HepG2 (cell line): Measurements from ENCODE around the gene CLIP2. TPM values are rescaled to one million over a fixed set of nuclear protein-coding genes. Genes with fewer than 3 reads are reported as not detected.
A peak's percentile ranks its signal among the peaks of the same experiment; 100 is the strongest.

ENCODE experiments used
- ATF3 ChIP-seq: sonication (generic); formaldehyde crosslinking; IDR thresholded peaks from 2 replicates; pipeline ENCODE4 v1.4.0; 2020; ENCODE audit warnings: missing genetic modification reagents
- BCL6 ChIP-seq: IDR thresholded peaks from 2 replicates; pipeline ENCODE4 v1.6.1; 2016; ENCODE audit warnings: missing genetic modification reagents, missing compliant biosample characterization
- BRD4 ChIP-seq: sonication (generic); formaldehyde crosslinking; IDR thresholded peaks from 2 replicates; pipeline ENCODE4 v1.4.0; 2020; ENCODE audit warnings: missing genetic modification reagents
- CREM ChIP-seq, 2 experiments: sonication (generic) in 1 of 2; formaldehyde crosslinking in 1 of 2; IDR thresholded peaks; 2 replicates each; pipeline versions ENCODE4 v1.4.0 to v1.6.1; 2016 to 2020; ENCODE audit warnings: antibody characterized with exemption in 1 of 2, mild to moderate bottlenecking in 1 of 2, missing genetic modification reagents in 1 of 2
- FOXK1 ChIP-seq: sonication (generic); formaldehyde crosslinking; IDR thresholded peaks from 2 replicates; pipeline ENCODE4 v1.4.0; 2020; ENCODE audit warnings: low read depth, missing genetic modification reagents, borderline replicate concordance
- GATAD1 ChIP-seq: IDR thresholded peaks from 2 replicates; pipeline ENCODE4 v1.6.1; 2016; ENCODE audit warnings: missing genetic modification reagents, missing compliant biosample characterization
- HNF4G ChIP-seq, 2 experiments: sonication (generic) in 1 of 2; formaldehyde crosslinking in 1 of 2; IDR thresholded peaks; 2 replicates each; pipeline versions ENCODE4 v1.4.0 to v1.6.1; 2011 to 2020; ENCODE audit warnings: borderline replicate concordance in 2 of 2, low read depth in 2 of 2, mild to moderate bottlenecking in 2 of 2, low read length in 1 of 2, missing genetic modification reagents in 1 of 2, moderate library complexity in 1 of 2
- HNRNPL ChIP-seq: fragments of 200-400 bp; formaldehyde crosslinking; IDR thresholded peaks from 2 replicates; pipeline ENCODE4 v1.6.1; 2017; ENCODE audit warnings: mild to moderate bottlenecking, low read depth, low read length
- MED13 ChIP-seq: sonication (generic); formaldehyde crosslinking; IDR thresholded peaks from 2 replicates; pipeline ENCODE4 v1.5.0; 2020; ENCODE audit warnings: missing genetic modification reagents
- NR2F1 ChIP-seq, 2 experiments: fragments of 450-650 bp in 1 of 2; formaldehyde crosslinking in 1 of 2; IDR thresholded peaks; 2 replicates each; pipeline versions ENCODE4 v1.5.0 to v1.6.1; 2016 to 2020; ENCODE audit warnings: mild to moderate bottlenecking in 1 of 2, missing compliant biosample characterization in 1 of 2, missing genetic modification reagents in 1 of 2, moderate library complexity in 1 of 2
- PAX8 ChIP-seq: sonication (generic); formaldehyde crosslinking; IDR thresholded peaks from 2 replicates; pipeline ENCODE4 v1.8.0; 2022; ENCODE audit warnings: mild to moderate bottlenecking, missing genetic modification reagents, borderline replicate concordance
- PHF5A ChIP-seq: IDR thresholded peaks from one replicate; pipeline ENCODE4 v1.6.1; 2018; ENCODE audit warnings: low read depth, missing genetic modification reagents; ENCODE audit not compliant: unreplicated experiment
- PRMT3 ChIP-seq: sonication (generic); formaldehyde crosslinking; IDR thresholded peaks from 2 replicates; pipeline ENCODE4 v1.8.1; 2022; ENCODE audit warnings: low read depth, mild to moderate bottlenecking, moderate library complexity, missing genetic modification reagents, borderline replicate concordance
- REL ChIP-seq: sonication (generic); formaldehyde crosslinking; conservative IDR thresholded peaks from 2 replicates; pipeline ENCODE4 v1.8.0; 2022; ENCODE audit warnings: mild to moderate bottlenecking, missing genetic modification reagents, moderate library complexity
- TARDBP ChIP-seq: sonication (generic); formaldehyde crosslinking; IDR thresholded peaks from 2 replicates; pipeline ENCODE4 v1.8.0; 2022; ENCODE audit warnings: mild to moderate bottlenecking, missing genetic modification reagents
- ZBTB4 ChIP-seq: sonication (generic); formaldehyde crosslinking; IDR thresholded peaks from 2 replicates; pipeline ENCODE4 v1.4.0; 2020; ENCODE audit warnings: missing genetic modification reagents, mild to moderate bottlenecking, borderline replicate concordance
- ZNF180 ChIP-seq: sonication (generic); formaldehyde crosslinking; IDR thresholded peaks from 2 replicates; pipeline ENCODE4 v1.4.0; 2020; ENCODE audit warnings: low read depth, missing genetic modification reagents, borderline replicate concordance
- ZNF234 ChIP-seq: sonication (generic); formaldehyde crosslinking; conservative IDR thresholded peaks from 2 replicates; pipeline ENCODE4 v1.5.1; 2020; ENCODE audit warnings: mild to moderate bottlenecking, missing genetic modification reagents
- ZNF264 ChIP-seq: sonication (generic); formaldehyde crosslinking; IDR thresholded peaks from 2 replicates; pipeline ENCODE4 v1.4.0; 2020; ENCODE audit warnings: missing genetic modification reagents
- ZNF326 ChIP-seq: sonication (generic); formaldehyde crosslinking; IDR thresholded peaks from 2 replicates; pipeline ENCODE4 v1.4.0; 2020; ENCODE audit warnings: missing genetic modification reagents, borderline replicate concordance
- ZNF354B ChIP-seq: sonication (generic); formaldehyde crosslinking; IDR thresholded peaks from 2 replicates; pipeline ENCODE4 v1.8.0; 2022; ENCODE audit warnings: mild to moderate bottlenecking, missing genetic modification reagents
- ZNF441 ChIP-seq: sonication (generic); formaldehyde crosslinking; IDR thresholded peaks from 2 replicates; pipeline ENCODE4 v1.7.0; 2021; ENCODE audit warnings: missing genetic modification reagents, borderline replicate concordance
- ZNF781 ChIP-seq: sonication (generic); formaldehyde crosslinking; IDR thresholded peaks from 2 replicates; pipeline ENCODE4 v1.5.1; 2020; ENCODE audit warnings: borderline replicate concordance, mild to moderate bottlenecking, missing genetic modification reagents; ENCODE audit errors: not compliant biosample characterization
- ZNF83 ChIP-seq: sonication (generic); formaldehyde crosslinking; IDR thresholded peaks from 2 replicates; pipeline ENCODE4 v1.4.0; 2020; ENCODE audit warnings: missing genetic modification reagents, mild to moderate bottlenecking, borderline replicate concordance
- polyA plus RNA-seq, 8 experiments: library from polyadenylated mRNA; depleted of rRNA in 3 of 8; stranded (reverse) in 7 of 8; unstranded in 1 of 8; fragments of >200 nt; fragmentation: Illumina TruSeq in 4 of 8; extraction: Trizol in 4 of 8; gene quantifications; 2 replicates each; pipeline versions ENCODE4 v1.2.1 to v1.2.3, GENCODE V29; 2011 to 2016; ENCODE audit warnings: low read depth in 4 of 8, missing spikeins in 1 of 8, mixed read lengths in 1 of 8; ENCODE audit not compliant: insufficient read depth in 1 of 8
- total RNA-seq, 5 experiments: library from RNA; depleted of rRNA; stranded (reverse); fragments of >200 nt; fragmentation: Illumina TruSeq; extraction: Trizol; gene quantifications; 2 replicates each; pipeline ENCODE4 v1.2.3, GENCODE V29; 2016; ENCODE audit warnings: low read depth in 1 of 5

The CLIP2 gene
- total and polyA plus RNA-seq, 2 of the 13 experiments (the other 11 are each of a cell fraction or from before 2014, with no cell fraction given), result 6.5 to 17.4 TPM

GRCh38 chr7:74269757-74270277, 19.4 kb upstream of the CLIP2 start (continued):
- no peak for TF ChIP-seq PAX8 (CRISPR knock-in tag)
- 0 out of 2 replicates have a peak, but pooled peaks have one; percentile 9 for TF ChIP-seq HNF4G (IDR thresholded peaks at IDR 0.05; ENCODE audit: borderline replicate concordance, low read depth, low read length)
- no peak for TF ChIP-seq HNF4G (CRISPR knock-in tag; IDR thresholded peaks at IDR 0.05; ENCODE audit: borderline replicate concordance, low read depth)
- no peak for TF ChIP-seq ZNF354B
- no peak for TF ChIP-seq ZNF326 (CRISPR knock-in tag)
- TF ChIP-seq ZNF441 (CRISPR knock-in tag), result peak; percentile 52; the same call in 1 of the 2 replicates
- TF ChIP-seq FOXK1 (CRISPR knock-in tag), result no peak
- no peak for TF ChIP-seq CREM (IDR thresholded peaks at IDR 0.05)
- no peak for TF ChIP-seq CREM (CRISPR knock-in tag; IDR thresholded peaks at IDR 0.05)
- no peak for TF ChIP-seq ZNF264 (CRISPR knock-in tag)
- TF ChIP-seq REL (CRISPR knock-in tag), result no peak
- no peak for TF ChIP-seq ZNF83
- TF ChIP-seq PRMT3 (CRISPR knock-in tag), result no peak
- TF ChIP-seq BRD4, result no peak
- no peak for TF ChIP-seq PHF5A
- TF ChIP-seq MED13 (CRISPR knock-in tag), result no peak
- 0 out of 2 replicates have a peak, but pooled peaks have one; percentile 33 for TF ChIP-seq TARDBP
- TF ChIP-seq ZBTB4 (CRISPR knock-in tag), result no peak
- 0 out of 2 replicates have a peak, but pooled peaks have one; percentile 24 for TF ChIP-seq BCL6
- no peak for TF ChIP-seq ATF3
- no peak for TF ChIP-seq ZNF234 (CRISPR knock-in tag)
- no peak for TF ChIP-seq GATAD1 (CRISPR knock-in tag)
- TF ChIP-seq HNRNPL, result 0 out of 2 replicates have a peak, but pooled peaks have one; percentile 21
- TF ChIP-seq NR2F1 (CRISPR knock-in tag; IDR thresholded peaks at IDR 0.05), result no peak
- TF ChIP-seq ZNF180, result no peak
- TF ChIP-seq ZNF781 (CRISPR knock-in tag), result no peak
